Measurements from ENCODE around the gene GLIS1.

Gene GLIS1

DNA sequence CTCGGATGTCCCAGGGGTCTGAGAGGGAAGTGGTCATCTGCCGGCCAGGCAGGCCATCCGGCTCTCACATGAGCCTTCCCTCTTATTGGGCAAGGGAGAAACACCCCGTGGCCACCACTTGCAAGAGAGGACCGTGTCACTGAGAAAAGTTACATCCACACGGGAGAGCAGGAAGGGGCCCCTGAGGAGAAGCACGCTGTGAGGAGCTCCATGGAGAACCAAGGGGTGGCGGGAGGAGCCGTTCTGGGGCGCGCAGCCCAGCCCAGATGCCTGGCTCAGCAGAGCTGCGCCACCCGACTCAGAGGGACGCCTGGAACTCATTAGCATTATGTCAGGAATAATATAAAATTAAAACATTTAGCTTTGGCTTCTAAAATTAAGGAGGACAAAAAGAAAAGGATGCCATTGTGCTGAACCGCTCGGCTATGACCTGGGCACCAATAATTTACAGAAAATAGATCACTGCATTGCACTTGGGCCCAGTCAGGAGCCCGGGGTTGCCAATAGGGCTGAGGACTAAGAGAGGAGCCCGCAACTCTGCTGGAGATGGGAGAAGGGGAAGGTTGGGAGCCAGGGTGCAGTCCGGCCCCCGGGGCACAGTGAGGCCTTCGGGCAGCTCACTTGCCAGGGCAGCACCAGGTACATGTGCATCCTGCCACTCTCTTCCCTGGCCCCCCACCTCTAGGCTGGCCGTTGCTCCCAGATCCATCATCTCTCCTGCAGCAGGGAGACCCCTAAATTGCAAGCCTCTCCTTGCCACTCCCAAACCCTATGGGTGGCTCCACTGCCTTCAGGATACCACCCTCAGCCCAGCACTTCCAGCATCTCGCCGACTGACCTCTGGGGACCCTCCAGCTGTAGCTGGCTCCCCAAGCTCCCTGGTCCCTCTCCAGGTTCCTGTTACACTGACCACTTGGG lies 194.9 kb downstream of the GLIS1 start:
- TF ChIP-seq, protein P1, sequence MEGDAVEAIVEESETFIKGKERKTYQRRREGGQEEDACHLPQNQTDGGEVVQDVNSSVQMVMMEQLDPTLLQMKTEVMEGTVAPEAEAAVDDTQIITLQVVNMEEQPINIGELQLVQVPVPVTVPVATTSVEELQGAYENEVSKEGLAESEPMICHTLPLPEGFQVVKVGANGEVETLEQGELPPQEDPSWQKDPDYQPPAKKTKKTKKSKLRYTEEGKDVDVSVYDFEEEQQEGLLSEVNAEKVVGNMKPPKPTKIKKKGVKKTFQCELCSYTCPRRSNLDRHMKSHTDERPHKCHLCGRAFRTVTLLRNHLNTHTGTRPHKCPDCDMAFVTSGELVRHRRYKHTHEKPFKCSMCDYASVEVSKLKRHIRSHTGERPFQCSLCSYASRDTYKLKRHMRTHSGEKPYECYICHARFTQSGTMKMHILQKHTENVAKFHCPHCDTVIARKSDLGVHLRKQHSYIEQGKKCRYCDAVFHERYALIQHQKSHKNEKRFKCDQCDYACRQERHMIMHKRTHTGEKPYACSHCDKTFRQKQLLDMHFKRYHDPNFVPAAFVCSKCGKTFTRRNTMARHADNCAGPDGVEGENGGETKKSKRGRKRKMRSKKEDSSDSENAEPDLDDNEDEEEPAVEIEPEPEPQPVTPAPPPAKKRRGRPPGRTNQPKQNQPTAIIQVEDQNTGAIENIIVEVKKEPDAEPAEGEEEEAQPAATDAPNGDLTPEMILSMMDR (IDR thresholded peaks at IDR 0.05; ENCODE audit: low read depth, low read length, missing control alignments): no peak
- no peak overlapping the region for H3K4me3 ChIP-seq (replicated peaks; ENCODE audit: low read depth, low read length)
- no peak for DNase-seq (ENCODE audit: extremely low read depth, low read depth)

DNA sequence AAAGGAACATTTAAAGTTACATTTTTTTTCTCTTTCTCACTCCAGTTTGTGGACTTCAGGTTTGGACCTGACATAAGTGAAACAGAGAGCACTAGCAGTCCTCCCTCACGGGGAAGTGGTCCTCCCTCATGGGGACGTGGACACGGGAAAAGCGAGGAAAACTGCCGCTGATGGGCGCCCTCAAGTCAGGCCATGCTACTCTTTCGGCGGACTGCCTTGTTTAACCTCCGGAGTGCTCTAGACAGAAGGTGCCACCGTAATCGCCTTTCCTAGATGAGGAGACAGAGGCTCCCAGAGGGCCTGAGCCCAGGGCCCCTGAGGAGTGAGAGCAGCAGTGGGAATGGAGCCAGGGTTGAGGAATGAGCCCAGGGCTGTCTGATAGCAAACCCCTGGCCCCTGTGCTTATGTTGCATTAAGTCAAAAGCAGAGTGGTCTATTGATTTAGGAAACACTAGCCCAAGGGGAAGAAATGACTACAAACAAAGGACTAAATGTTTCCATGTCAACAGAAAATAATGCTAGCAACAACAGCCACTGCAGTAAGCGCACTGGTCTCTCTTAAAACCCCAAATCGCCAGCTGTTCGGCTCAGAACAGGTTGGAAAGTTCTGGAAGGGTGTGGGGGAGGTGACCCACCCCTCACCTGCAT lies 195.7 kb downstream of the GLIS1 start:
- H3K4me3 ChIP-seq (replicated peaks; ENCODE audit: low read depth, low read length): no peak overlapping the region
- TF ChIP-seq, protein P1 (IDR thresholded peaks at IDR 0.05; ENCODE audit: low read depth, low read length, missing control alignments): no peak
- DNase-seq (ENCODE audit: extremely low read depth, low read depth): no peak

DNA sequence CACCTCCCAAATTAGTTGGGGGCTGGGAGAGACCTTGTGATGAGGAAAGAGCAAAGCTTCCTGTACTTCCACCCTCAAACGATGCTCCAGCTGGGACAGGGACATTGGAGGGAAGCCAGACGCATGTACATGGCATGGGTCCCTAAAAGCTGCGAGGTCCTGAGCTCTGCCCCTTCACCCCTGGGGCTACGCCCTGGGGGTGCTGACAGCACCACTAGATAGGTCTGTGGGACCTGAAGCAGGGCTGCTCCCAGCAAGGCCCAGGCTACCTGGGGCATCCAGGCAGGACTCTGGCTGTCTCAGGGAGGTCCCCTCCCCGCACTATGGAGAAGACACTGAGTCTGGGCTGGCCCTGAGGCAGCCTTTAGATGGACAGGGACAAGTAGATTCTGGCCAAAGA lies 196.4 kb downstream of the GLIS1 start:
- H3K4me3 ChIP-seq (replicated peaks; ENCODE audit: low read depth, low read length): no peak overlapping the region
- DNase-seq (ENCODE audit: extremely low read depth, low read depth): no peak
- TF ChIP-seq, protein P1 (IDR thresholded peaks at IDR 0.05; ENCODE audit: low read depth, low read length, missing control alignments): no peak

DNA sequence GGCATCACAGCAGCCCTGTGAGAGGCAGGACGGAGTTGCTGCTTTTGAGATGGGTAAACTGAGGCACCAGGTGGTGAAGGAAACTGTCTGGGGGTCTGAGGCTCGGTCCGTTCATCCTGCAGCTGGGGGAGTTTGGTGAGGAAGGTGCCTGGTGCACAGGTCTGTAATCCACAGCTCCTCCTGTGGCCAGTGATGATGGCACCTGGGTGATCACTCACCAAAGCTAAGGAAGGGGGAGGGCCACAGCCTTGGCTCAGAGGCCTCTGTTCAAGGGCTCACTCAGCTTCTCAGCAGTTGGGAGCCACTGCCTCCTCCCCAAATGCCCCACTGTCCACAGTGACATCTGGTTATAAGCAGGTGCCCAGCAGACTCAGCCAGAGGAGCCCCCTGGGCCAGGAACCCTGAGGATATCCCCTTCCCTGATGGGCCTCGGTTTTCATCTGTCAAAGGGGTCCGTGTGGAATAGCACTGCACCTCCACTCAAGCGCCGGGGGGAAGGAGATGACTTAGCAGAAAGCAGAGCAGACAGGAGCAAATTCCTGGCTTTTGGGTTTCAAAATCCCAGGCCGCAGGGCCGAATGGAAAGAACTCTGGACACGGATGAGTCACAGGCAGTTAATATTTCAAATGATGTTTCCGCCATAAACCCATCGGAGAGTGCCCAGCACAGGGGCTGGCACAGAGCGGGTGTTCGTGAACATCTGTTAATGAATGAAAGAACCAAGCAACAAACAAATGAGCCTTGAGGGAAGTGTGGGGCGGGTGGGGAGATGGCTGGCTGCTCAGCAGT lies 197.0 kb downstream of the GLIS1 start:
- TF ChIP-seq, protein P1 (IDR thresholded peaks at IDR 0.05; ENCODE audit: low read depth, low read length, missing control alignments): peak; percentile 74
- H3K4me3 ChIP-seq (replicated peaks; ENCODE audit: low read depth, low read length): no peak overlapping the region
- DNase-seq (ENCODE audit: extremely low read depth, low read depth): peak; percentile 78

DNA sequence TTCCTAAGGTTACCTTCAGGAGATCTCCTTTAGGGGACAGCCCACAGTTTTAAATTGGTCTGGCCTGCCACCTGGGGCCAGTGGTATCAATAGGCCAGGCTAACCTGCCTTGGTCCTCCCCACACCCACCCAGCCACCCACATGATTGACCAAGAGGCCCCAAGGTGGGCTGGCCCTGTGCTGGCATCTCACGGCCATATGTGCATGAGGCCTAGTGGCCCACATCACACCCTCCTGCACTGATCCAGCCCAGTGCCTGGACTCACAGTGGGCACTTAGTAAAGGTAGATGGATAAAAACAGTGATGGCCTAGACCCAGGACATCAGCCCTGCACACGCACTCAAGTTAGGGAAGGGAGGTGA lies 197.7 kb downstream of the GLIS1 start:
- no peak for DNase-seq (ENCODE audit: extremely low read depth, low read depth)
- TF ChIP-seq, protein P1 (IDR thresholded peaks at IDR 0.05; ENCODE audit: low read depth, low read length, missing control alignments): no peak
- no peak overlapping the region for H3K4me3 ChIP-seq (replicated peaks; ENCODE audit: low read depth, low read length)

DNA sequence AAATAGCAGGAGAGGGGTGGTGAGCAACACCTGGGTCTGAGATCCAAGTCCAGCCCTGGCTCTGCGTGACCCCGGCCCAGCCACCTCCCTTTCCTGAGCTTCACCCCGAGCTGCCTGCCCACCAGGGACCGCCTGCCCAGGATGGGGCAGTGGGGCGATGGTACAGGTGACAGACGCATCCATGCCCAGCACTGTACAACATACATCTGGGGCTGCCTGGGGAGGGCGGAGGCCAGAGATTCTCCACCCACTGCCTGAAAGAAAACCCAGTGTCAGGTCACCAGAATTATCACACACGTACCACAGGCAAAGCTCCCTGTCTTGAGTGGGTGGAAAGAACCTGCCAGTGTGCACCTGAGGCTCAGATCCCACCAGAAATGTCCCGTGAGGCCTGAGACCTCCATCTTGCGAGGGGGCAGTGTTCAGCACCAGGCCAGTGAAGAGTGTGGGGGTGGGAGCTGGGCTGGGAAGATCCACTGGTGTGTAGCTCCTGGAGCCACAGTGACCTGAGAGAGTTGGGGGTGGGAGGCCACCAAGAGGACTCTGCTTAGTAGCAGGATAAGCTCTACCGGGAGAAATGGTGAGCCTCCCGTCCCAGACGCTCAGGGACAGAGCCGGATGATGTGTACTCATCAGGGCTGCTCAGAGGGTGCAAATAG lies 198.2 kb downstream of the GLIS1 start:
- DNase-seq (ENCODE audit: extremely low read depth, low read depth): no peak
- TF ChIP-seq, protein P1 (IDR thresholded peaks at IDR 0.05; ENCODE audit: low read depth, low read length, missing control alignments): no peak
- no peak overlapping the region for H3K4me3 ChIP-seq (replicated peaks; ENCODE audit: low read depth, low read length)

Measured in HFF-Myc (cell line).